B cell (primary cell): Measurements from ENCODE around the gene ABL1. TPM values are rescaled to one million over a fixed set of nuclear protein-coding genes. Genes with fewer than 3 reads are reported as not detected.

Experiments used
- ATAC-seq: fragments of 200-7000 bp; cut with Tn5 transposase; one replicate; pipeline ENCODE4 v1.10.0; 2021; ENCODE audit warnings: low read depth, mild to moderate bottlenecking, moderate number of reproducible peaks, moderate library complexity
- CTCF ChIA-PET: fragments of 350-600 bp; sonication (Branson Sonifier 250); formaldehyde crosslinking; loops from one replicate; lab custom pipeline; 2021; ENCODE audit warnings: antibody characterized with exemption, inconsistent platforms; lab: Charles Lee
- POLR2A ChIA-PET: fragments of 350-600 bp; sonication (Branson Sonifier 250); formaldehyde crosslinking; loops from one replicate; lab custom pipeline; 2021; ENCODE audit warnings: antibody characterized with exemption; lab: Charles Lee
- DNase-seq: peaks from one replicate; pipeline ENCODE4 v3.0.0; 2013
- H2AFZ ChIP-seq: 2 replicates; pipeline ENCODE4 v1.6.1; 2012; ENCODE audit warnings: mild to moderate bottlenecking, low read depth, low read length; ENCODE audit not compliant: insufficient read depth, poor library complexity, severe bottlenecking
- H3K27ac ChIP-seq, 2 donors: 1 replicate in 1 of 2; 2 replicates in 1 of 2; pipeline ENCODE4 v1.5.1; 2012 to 2013; ENCODE audit warnings: low read length in 2 of 2, mild to moderate bottlenecking in 2 of 2, moderate library complexity in 1 of 2
- H3K27me3 ChIP-seq, 4 experiments: fragments of 200-600 bp in 1 of 4; sonication (generic) in 1 of 4; replicated peaks in 1 of 4; 1 replicate in 2 of 4; 2 replicates in 2 of 4; pipeline versions ENCODE4 v1.6.1 to v1.7.0; 2013 to 2016; ENCODE audit warnings: low read length in 3 of 4, mild to moderate bottlenecking in 2 of 4, mixed read lengths in 1 of 4, moderate library complexity in 1 of 4; ENCODE audit not compliant: insufficient read depth in 4 of 4, control insufficient read depth in 3 of 4; ENCODE audit errors: control extremely low read depth in 1 of 4
- H3K36me3 ChIP-seq, 2 experiments: replicated peaks in 1 of 2; 1 replicate in 1 of 2; 2 replicates in 1 of 2; pipeline versions ENCODE4 v1.6.1 to v1.7.1; 2013; ENCODE audit warnings: low read length in 1 of 2; ENCODE audit not compliant: insufficient read depth in 2 of 2, control insufficient read depth in 1 of 2; ENCODE audit errors: control extremely low read depth in 1 of 2, extremely low read depth in 1 of 2
- H3K4me1 ChIP-seq, 2 donors: fragments of 200-600 bp in 1 of 2; sonication (generic) in 1 of 2; 1 replicate in 1 of 2; 2 replicates in 1 of 2; pipeline versions ENCODE4 v1.5.1 to v1.6.1; 2013 to 2017; ENCODE audit warnings: low read length in 2 of 2; ENCODE audit not compliant: control insufficient read depth in 2 of 2, insufficient read depth in 2 of 2
- H3K4me2 ChIP-seq: replicated peaks from 2 replicates; pipeline ENCODE3; 2012; ENCODE audit warnings: mild to moderate bottlenecking, low read depth, low read length; ENCODE audit not compliant: poor library complexity, severe bottlenecking
- H3K4me3 ChIP-seq, 5 experiments: fragments of 200-600 bp in 1 of 5; sonication (generic) in 1 of 5; 1 replicate in 3 of 5; 2 replicates in 2 of 5; pipeline versions ENCODE4 v1.5.1 to v1.7.0; 2011 to 2016; ENCODE audit warnings: low read length in 4 of 5, mild to moderate bottlenecking in 4 of 5, low read depth in 2 of 5, control low read depth in 1 of 5, moderate library complexity in 1 of 5; ENCODE audit not compliant: insufficient read depth in 1 of 5; ENCODE audit errors: control extremely low read depth in 1 of 5, extremely low read depth in 1 of 5
- H3K79me2 ChIP-seq: fragments of 200-600 bp; sonication (generic); one replicate; pipeline ENCODE4 v1.6.0; 2016; ENCODE audit warnings: low read length; ENCODE audit not compliant: control insufficient read depth, insufficient read depth
- H3K9ac ChIP-seq: fragments of 200-600 bp; sonication (generic); 2 replicates; pipeline ENCODE4 v1.6.1; 2017; ENCODE audit warnings: mild to moderate bottlenecking, low read length, moderate library complexity
- H3K9me3 ChIP-seq, 3 donors: one replicate each; pipeline versions ENCODE4 v1.6.1 to v1.7.1; 2013; ENCODE audit warnings: low read length in 2 of 3; ENCODE audit not compliant: control insufficient read depth in 2 of 3, insufficient read depth in 1 of 3; ENCODE audit errors: control extremely low read depth in 1 of 3
- H4K20me1 ChIP-seq: 2 replicates; pipeline ENCODE4 v1.6.0; 2012; ENCODE audit warnings: mild to moderate bottlenecking, low read length; ENCODE audit not compliant: insufficient read depth, control insufficient read depth, poor library complexity, severe bottlenecking
- H3K27ac Mint-ChIP-seq: one replicate; pipeline ENCODE4 v1.8.0; 2021; ENCODE audit warnings: mixed read lengths
- H3K27me3 Mint-ChIP-seq: one replicate; pipeline ENCODE4 v1.8.0; 2021; ENCODE audit warnings: mixed read lengths
- H3K4me1 Mint-ChIP-seq: one replicate; pipeline ENCODE4 v1.8.0; 2021; ENCODE audit warnings: mixed read lengths
- H3K4me3 Mint-ChIP-seq: one replicate; pipeline ENCODE4 v1.8.0; 2021; ENCODE audit warnings: mixed read lengths
- H3K9me3 Mint-ChIP-seq: one replicate; pipeline ENCODE4 v1.8.0; 2022; ENCODE audit warnings: mixed read lengths; ENCODE audit not compliant: insufficient read depth
- EZH2 ChIP-seq: IDR thresholded peaks from 2 replicates; pipeline ENCODE4 v1.6.1; 2012; ENCODE audit warnings: borderline replicate concordance, low read depth, mild to moderate bottlenecking, moderate library complexity, low read length; ENCODE audit not compliant: insufficient read depth, poor library complexity, severe bottlenecking
- WGBS: methylation state at CpG from one replicate; pipeline ENCODE4 v1.1.5; 2013; ENCODE audit warnings: missing lambda C conversion rate; ENCODE audit not compliant: insufficient coverage; 5-methylcytosine and 5-hydroxymethylcytosine counted together
- intact Hi-C: fragments of 100-400 bp; cut with micrococcal nuclease; formaldehyde crosslinking; loops from one replicate; pipeline ENCODE4 v1.10.0; 2022
- polyA plus RNA-seq: library from polyadenylated mRNA; depleted of rRNA; stranded (reverse); fragments of >200 nt; gene quantifications from 2 replicates; pipeline ENCODE4 v1.2.3, GENCODE V29; 2012
- total RNA-seq, 2 donors: library from RNA; stranded (reverse); fragments of 120-200 nt in 1 of 2; gene quantifications; 1 replicate in 1 of 2; 2 replicates in 1 of 2; pipeline versions ENCODE4 v1.2.3 to v1.2.4, GENCODE V29; 2013 to 2022
- TF ChIP-seq, protein P1 (sequence below): fragments of 200-600 bp; IDR thresholded peaks from one replicate; pipeline ENCODE4 v1.8.0; 2022; ENCODE audit warnings: antibody characterized with exemption, mild to moderate bottlenecking

The ABL1 gene
- total and polyA plus RNA-seq, 2 donors (not counting 1 experiment from before 2014, with no cell fraction given): 11.9 to 46.0 TPM

DNA sequence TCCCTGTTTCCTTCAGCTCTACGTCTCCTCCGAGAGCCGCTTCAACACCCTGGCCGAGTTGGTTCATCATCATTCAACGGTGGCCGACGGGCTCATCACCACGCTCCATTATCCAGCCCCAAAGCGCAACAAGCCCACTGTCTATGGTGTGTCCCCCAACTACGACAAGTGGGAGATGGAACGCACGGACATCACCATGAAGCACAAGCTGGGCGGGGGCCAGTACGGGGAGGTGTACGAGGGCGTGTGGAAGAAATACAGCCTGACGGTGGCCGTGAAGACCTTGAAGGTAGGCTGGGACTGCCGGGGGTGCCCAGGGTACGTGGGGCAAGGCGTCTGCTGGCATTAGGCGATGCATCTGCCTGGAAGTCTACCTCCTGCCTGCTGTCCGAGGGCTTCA is 27.7 kb downstream of the ABL1 start:
- no peak overlapping the region for H3K4me3 Mint-ChIP-seq
- Histone ChIP-seq H3K4me1 (no peaks in the 10 kb centered on the region), H3K4me3 (no peak overlapping the region), H4K20me1 (no peaks in the 10 kb centered on the region), H2AFZ (no peak overlapping the region), H3K9me3 (no peaks in the 10 kb centered on the region), H3K4me2 (no peak overlapping the region), H3K36me3 (peaks cover 0 to 8% of the 10 kb centered on the region in 2 experiments), H3K9ac (no peak overlapping the region), H3K79me2 (no peaks in the 10 kb centered on the region), H3K27ac (no peak overlapping the region), H3K27me3 (no peaks in the 10 kb centered on the region)
- H3K9me3 Mint-ChIP-seq: no peaks in the 10 kb centered on the region
- H3K27me3 Mint-ChIP-seq: no peaks in the 10 kb centered on the region
- no peak overlapping the region for H3K27ac Mint-ChIP-seq
- no peak for DNase-seq
- no peaks in the 10 kb centered on the region for H3K4me1 Mint-ChIP-seq
- TF ChIP-seq, protein P1, sequence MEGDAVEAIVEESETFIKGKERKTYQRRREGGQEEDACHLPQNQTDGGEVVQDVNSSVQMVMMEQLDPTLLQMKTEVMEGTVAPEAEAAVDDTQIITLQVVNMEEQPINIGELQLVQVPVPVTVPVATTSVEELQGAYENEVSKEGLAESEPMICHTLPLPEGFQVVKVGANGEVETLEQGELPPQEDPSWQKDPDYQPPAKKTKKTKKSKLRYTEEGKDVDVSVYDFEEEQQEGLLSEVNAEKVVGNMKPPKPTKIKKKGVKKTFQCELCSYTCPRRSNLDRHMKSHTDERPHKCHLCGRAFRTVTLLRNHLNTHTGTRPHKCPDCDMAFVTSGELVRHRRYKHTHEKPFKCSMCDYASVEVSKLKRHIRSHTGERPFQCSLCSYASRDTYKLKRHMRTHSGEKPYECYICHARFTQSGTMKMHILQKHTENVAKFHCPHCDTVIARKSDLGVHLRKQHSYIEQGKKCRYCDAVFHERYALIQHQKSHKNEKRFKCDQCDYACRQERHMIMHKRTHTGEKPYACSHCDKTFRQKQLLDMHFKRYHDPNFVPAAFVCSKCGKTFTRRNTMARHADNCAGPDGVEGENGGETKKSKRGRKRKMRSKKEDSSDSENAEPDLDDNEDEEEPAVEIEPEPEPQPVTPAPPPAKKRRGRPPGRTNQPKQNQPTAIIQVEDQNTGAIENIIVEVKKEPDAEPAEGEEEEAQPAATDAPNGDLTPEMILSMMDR: no peak
- TF ChIP-seq EZH2: no peak
- ChIA-PET POLR2A (no interaction called here), CTCF (interaction anchor here (0.8 to 8.3 kb wide), 6 partner anchors 10 to 190 kb away, joined by 3 to 142 read pairs (median 7); no protein-coding TSS in a partner anchor)
- ATAC-seq: no peak
- 98% methylated on average over 23 of the region's 23 CpGs for WGBS
- intact Hi-C loops: loop anchor here (1.0 kb wide), 1 partner anchor 91 kb away; no protein-coding TSS in a partner anchor

DNA sequence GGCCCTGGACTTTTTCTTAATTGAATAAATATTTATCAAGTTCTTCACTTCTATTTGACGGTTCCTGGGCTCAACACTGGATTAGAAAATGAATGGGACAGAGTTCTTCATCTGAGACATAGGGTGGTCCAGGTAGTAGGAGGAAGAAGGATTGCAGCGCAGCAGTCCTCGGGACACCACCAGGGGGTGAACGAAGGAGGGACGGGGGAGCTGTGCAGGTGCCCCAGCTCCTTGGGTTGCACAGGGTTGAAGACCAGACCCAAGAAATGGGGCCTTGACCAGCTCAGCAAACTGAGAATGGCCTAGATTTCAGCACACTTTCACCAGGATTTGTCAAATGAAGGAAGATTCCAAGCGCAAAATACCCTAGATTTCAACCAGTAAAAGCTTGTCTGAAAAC is 29.5 kb downstream of the ABL1 start:
- Mint-ChIP-seq H3K9me3 (no peaks in the 10 kb centered on the region), H3K27me3 (no peaks in the 10 kb centered on the region), H3K4me3 (no peak overlapping the region), H3K27ac (no peak overlapping the region), H3K4me1 (no peaks in the 10 kb centered on the region)
- H3K9ac ChIP-seq: no peak overlapping the region
- TF ChIP-seq, protein P1: no peak
- TF ChIP-seq EZH2: no peak
- no peaks in the 10 kb centered on the region for H3K9me3 ChIP-seq
- DNase-seq (no peak), ATAC-seq (no peak)
- H4K20me1 ChIP-seq: no peaks in the 10 kb centered on the region
- peaks cover 0 to 12% of the 10 kb centered on the region in 2 experiments for H3K36me3 ChIP-seq
- no peak overlapping the region for H3K4me3 ChIP-seq
- intact Hi-C loops: no loop called here
- no peaks in the 10 kb centered on the region for H3K27me3 ChIP-seq
- ChIA-PET POLR2A (no interaction called here), CTCF (interaction anchor here (0.6 to 8.3 kb wide), 11 partner anchors 11 to 183 kb away, joined by 3 to 142 read pairs (median 6); no protein-coding TSS in a partner anchor)
- no peaks in the 10 kb centered on the region for H3K79me2 ChIP-seq
- H3K4me1 ChIP-seq: no peaks in the 10 kb centered on the region
- WGBS: 88% methylated on average over 5 of the region's 6 CpGs
- H3K27ac ChIP-seq: no peak overlapping the region
- no peak overlapping the region for H2AFZ ChIP-seq
- no peak overlapping the region for H3K4me2 ChIP-seq
